Muscle of leg (tissue), 11 donors: ENCODE data around the gene CEP112. TPM values are rescaled to one million over a fixed set of nuclear protein-coding genes. Genes with fewer than 3 reads are reported as not detected.

ENCODE experiments used
- DNase-seq: peaks from one replicate; pipeline ENCODE4 v3.0.0; 2013
- H3K27ac ChIP-seq: one replicate; pipeline ENCODE4 v1.5.1; 2013; ENCODE audit warnings: mild to moderate bottlenecking, low read length, control low read depth
- H3K27me3 ChIP-seq: one replicate; pipeline ENCODE4 v1.6.1; 2013; ENCODE audit warnings: low read length; ENCODE audit not compliant: control insufficient read depth, insufficient read depth
- H3K36me3 ChIP-seq: one replicate; pipeline ENCODE4 v1.6.1; 2013; ENCODE audit warnings: low read length; ENCODE audit not compliant: control insufficient read depth, insufficient read depth
- H3K4me1 ChIP-seq: one replicate; pipeline ENCODE4 v1.6.1; 2013; ENCODE audit warnings: low read length; ENCODE audit not compliant: control insufficient read depth, insufficient read depth
- H3K4me3 ChIP-seq: one replicate; pipeline ENCODE4 v1.5.1; 2013; ENCODE audit warnings: low read length, control low read depth
- H3K9me3 ChIP-seq: replicated peaks from 2 replicates; pipeline ENCODE4 v1.6.1; 2013; ENCODE audit warnings: low read depth, low read length; ENCODE audit not compliant: control insufficient read depth
- WGBS: methylation state at CpG from one replicate; pipeline ENCODE4 v1.1.5; 2013; ENCODE audit warnings: missing lambda C conversion rate; ENCODE audit not compliant: insufficient coverage; 5-methylcytosine and 5-hydroxymethylcytosine counted together
- polyA plus RNA-seq, 8 donors: library from polyadenylated mRNA; unstranded; fragments of 120-200 nt; gene quantifications; one replicate each; pipeline versions ENCODE4 v1.2.1 to v1.2.3, GENCODE V29; 2013; ENCODE audit warnings: inconsistent platforms in 1 of 8, low replicate concordance in 1 of 8; ENCODE audit not compliant: insufficient read length in 8 of 8, insufficient read depth in 1 of 8
- total RNA-seq: library from RNA; stranded (reverse); fragments of 120-200 nt; gene quantifications from one replicate; pipeline ENCODE4 v1.2.4, GENCODE V29; 2013

Gene CEP112
- total and polyA plus RNA-seq, 9 donors: 11.4 to 19.0 (median 14.8) TPM

GRCh38 chr17:66129759-66130158 is 62.2 kb downstream of the CEP112 start:
- H3K36me3 ChIP-seq: peaks cover 5% of the 10 kb centered on the region
- no peak for DNase-seq
- H3K27ac ChIP-seq: no peak overlapping the region
- H3K27me3 ChIP-seq: no peaks in the 10 kb centered on the region
- H3K4me1 ChIP-seq: no peaks in the 10 kb centered on the region
- H3K9me3 ChIP-seq: no peaks in the 10 kb centered on the region
- no peak overlapping the region for H3K4me3 ChIP-seq
- 64% methylated on average over 1 of the region's 4 CpGs for WGBS

DNA sequence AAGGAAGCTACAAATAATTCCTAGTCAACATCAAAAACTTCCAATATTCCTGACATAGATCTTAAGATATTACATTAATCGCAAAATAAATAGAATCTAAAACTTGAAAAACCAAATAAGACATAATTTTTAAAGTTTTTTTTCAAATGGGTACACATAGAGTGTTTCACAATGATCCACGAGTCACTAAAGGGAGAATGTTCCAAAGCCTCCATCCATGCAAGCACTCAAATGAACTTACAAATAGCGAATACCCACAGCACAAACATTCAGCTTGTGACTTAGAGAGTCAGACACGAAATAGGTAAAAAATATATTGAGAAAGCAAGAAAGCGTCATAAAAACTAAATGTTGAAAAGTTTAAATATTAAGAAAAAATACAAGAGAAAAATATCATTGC is 65.7 kb downstream of the CEP112 start:
- Histone ChIP-seq H3K27me3 (no peaks in the 10 kb centered on the region), H3K4me3 (no peak overlapping the region), H3K9me3 (no peaks in the 10 kb centered on the region), H3K4me1 (peaks cover 7% of the 10 kb centered on the region), H3K27ac (no peak overlapping the region), H3K36me3 (peaks cover 5% of the 10 kb centered on the region)
- no CpG with 5 or more reads among the region's 5 CpGs for WGBS
- DNase-seq: no peak

DNA sequence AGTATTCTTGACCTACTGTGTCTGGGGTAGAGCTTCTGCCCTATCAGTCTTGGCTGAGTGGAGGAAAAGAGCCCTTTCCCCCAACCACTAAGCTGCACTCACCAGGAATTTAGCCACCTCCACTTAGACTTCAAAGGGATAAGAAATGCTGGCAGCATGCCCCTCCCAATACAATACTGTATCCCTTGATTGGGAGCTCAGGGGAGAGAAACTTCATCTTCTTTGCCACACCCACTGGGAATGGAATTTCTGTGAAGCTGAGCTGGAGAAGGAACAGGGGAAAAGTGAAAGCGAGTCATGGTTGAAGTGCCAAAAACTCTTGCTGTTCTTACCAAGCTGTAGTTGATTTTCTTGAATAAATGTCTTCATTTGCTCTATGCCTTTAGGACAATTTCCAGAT is 68.8 kb downstream of the CEP112 start:
- no CpG with 5 or more reads among the region's 1 CpG for WGBS
- H3K4me1 ChIP-seq: peaks cover 7% of the 10 kb centered on the region
- peaks cover 3% of the 10 kb centered on the region for H3K36me3 ChIP-seq
- no peak overlapping the region for H3K4me3 ChIP-seq
- no peaks in the 10 kb centered on the region for H3K27me3 ChIP-seq
- no peak overlapping the region for H3K27ac ChIP-seq
- no peaks in the 10 kb centered on the region for H3K9me3 ChIP-seq
- DNase-seq: peak; percentile 32

- Histone ChIP-seq H3K4me3 (no peak overlapping the region), H3K4me1 (no peaks in the 10 kb centered on the region), H3K9me3 (no peaks in the 10 kb centered on the region), H3K36me3 (no peaks in the 10 kb centered on the region), H3K27ac (no peak overlapping the region), H3K27me3 (no peaks in the 10 kb centered on the region)
- WGBS: no CpG with 5 or more reads among the region's 2 CpGs
- no peak for DNase-seq
Measured at GRCh38 chr17:66115246-66115645, 76.7 kb downstream of the CEP112 start.

DNA sequence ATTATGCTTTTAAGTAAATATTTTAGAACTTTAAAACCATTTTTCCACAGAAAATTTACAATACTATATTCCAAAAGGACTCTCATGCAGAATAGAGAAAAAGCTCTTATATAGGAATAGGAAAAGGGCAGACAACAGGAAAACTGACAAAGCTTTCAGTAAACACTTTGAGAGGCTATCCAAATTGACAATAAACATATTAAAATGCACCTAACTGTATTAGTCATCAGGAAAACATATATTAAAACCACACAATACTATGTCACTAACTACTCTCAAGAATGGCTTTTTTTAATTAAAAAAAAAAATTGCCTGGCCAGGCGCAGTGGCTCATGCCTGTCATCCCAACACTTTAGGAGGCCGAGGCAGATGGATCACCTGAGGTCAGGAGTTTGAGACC is 77.3 kb downstream of the CEP112 start:
- WGBS: 100% methylated on average over 1 of the region's 2 CpGs
- Histone ChIP-seq H3K27me3 (no peaks in the 10 kb centered on the region), H3K4me3 (no peak overlapping the region), H3K27ac (no peak overlapping the region), H3K4me1 (no peaks in the 10 kb centered on the region), H3K9me3 (no peaks in the 10 kb centered on the region), H3K36me3 (no peaks in the 10 kb centered on the region)
- DNase-seq: no peak

GRCh38 chr17:66107731-66108130 is 84.2 kb downstream of the CEP112 start:
- H3K4me3 ChIP-seq: no peak overlapping the region
- no peaks in the 10 kb centered on the region for H3K4me1 ChIP-seq
- no peaks in the 10 kb centered on the region for H3K27me3 ChIP-seq
- peaks cover 6% of the 10 kb centered on the region for H3K9me3 ChIP-seq
- peaks cover 5% of the 10 kb centered on the region for H3K36me3 ChIP-seq
- no peak for DNase-seq
- H3K27ac ChIP-seq: no peak overlapping the region

DNA sequence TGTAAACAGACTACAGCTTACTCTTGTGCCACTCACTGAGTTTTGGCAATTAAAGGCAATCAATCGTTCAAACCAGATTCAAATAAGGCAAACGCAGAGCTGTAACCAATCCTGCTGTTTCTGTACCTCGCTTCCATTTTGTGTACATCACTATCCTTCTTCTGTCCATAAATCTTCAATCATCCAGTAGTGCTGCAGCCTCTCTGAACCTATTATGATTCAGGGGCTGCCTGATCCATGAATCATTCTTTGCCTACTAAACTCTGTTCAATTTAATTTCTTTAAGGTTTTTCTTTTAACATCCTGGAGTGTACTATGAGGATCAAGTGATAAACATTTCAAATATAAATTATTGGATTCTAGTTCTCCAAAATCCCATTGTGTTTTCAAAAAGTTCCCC is 93.9 kb downstream of the CEP112 start:
- DNase-seq: no peak
- Histone ChIP-seq H3K36me3 (no peaks in the 10 kb centered on the region), H3K9me3 (no peaks in the 10 kb centered on the region), H3K4me3 (no peak overlapping the region), H3K27ac (no peak overlapping the region), H3K27me3 (no peaks in the 10 kb centered on the region), H3K4me1 (no peaks in the 10 kb centered on the region)
- 97% methylated on average over 3 of the region's 3 CpGs for WGBS

- WGBS: no CpG with 5 or more reads among the region's 4 CpGs
- Histone ChIP-seq H3K4me1 (no peaks in the 10 kb centered on the region), H3K27ac (no peak overlapping the region)
Measured at GRCh38 chr17:66094727-66095126, 97.2 kb downstream of the CEP112 start.

GRCh38 chr17:66091445-66092080 is 100.4 kb downstream of the CEP112 start:
- no CpG with 5 or more reads among the region's 3 CpGs for WGBS
- Histone ChIP-seq H3K4me1 (no peaks in the 10 kb centered on the region), H3K27me3 (no peaks in the 10 kb centered on the region), H3K9me3 (peaks cover 4% of the 10 kb centered on the region), H3K4me3 (no peak overlapping the region), H3K27ac (no peak overlapping the region), H3K36me3 (peaks cover 2% of the 10 kb centered on the region)
- no peak for DNase-seq

More at GRCh38 chr17:66094727-66095126, 97.2 kb downstream of the CEP112 start:
- H3K36me3 ChIP-seq: no peaks in the 10 kb centered on the region
- DNase-seq: no peak
- H3K9me3 ChIP-seq: no peaks in the 10 kb centered on the region
- H3K27me3 ChIP-seq: no peaks in the 10 kb centered on the region
- no peak overlapping the region for H3K4me3 ChIP-seq

DNA sequence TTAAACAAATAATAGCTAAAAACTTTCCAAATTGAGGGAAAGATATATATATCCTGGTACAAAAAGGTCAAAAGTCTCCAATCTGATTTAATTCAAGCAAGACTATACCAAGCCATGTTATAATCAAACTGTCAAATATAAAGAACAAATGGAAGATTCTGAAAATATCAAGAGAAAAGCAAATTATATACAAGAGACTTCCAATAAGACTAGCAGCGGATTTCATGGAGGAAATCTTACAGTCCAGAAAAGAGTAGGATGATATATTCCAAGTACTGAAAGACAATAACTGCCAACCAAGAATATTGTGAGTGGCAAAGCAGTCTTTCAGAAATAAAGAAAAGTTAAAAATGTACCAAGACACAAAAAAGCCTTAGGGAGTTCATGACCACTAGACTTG is 102.2 kb downstream of the CEP112 start:
- H3K4me3 ChIP-seq: no peak overlapping the region
- H3K27me3 ChIP-seq: no peaks in the 10 kb centered on the region
- H3K9me3 ChIP-seq: peaks cover 4% of the 10 kb centered on the region
- WGBS: no CpG with 5 or more reads among the region's 1 CpG
- H3K36me3 ChIP-seq: peaks cover 2% of the 10 kb centered on the region
- no peak overlapping the region for H3K27ac ChIP-seq
- DNase-seq: no peak
- no peaks in the 10 kb centered on the region for H3K4me1 ChIP-seq

DNA sequence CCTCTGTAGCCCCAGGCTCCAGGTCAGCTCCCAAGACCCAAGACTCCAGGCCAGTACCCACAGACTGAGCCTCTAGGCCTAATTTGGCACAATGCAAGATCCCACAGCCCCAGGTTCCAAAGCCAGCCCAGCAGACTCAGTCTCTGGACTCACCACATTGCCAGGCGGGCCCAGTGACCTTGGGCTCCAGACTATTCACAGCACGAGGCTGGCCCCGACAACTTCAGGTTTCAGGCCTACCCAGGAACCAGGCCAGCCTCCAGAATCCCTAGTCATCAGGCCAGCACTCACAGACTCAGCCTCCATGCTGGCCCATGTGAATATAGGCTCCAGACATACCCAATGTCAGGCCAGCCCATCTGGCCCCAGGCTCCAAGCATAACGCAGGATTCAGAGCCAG is 103.8 kb downstream of the CEP112 start:
- no peak overlapping the region for H3K27ac ChIP-seq
- H3K36me3 ChIP-seq: peaks cover 2% of the 10 kb centered on the region
- H3K4me1 ChIP-seq: no peaks in the 10 kb centered on the region
- peaks cover 4% of the 10 kb centered on the region for H3K9me3 ChIP-seq
- H3K27me3 ChIP-seq: no peaks in the 10 kb centered on the region
- no peak overlapping the region for H3K4me3 ChIP-seq
- DNase-seq: no peak
- 95% methylated on average over 4 of the region's 4 CpGs for WGBS
